Endothelial cell of umbilical vein (primary cell): ENCODE measurements around the gene KCTD14. TPM values are rescaled to one million over a fixed set of nuclear protein-coding genes. Genes with fewer than 3 reads are reported as not detected.

ENCODE experiments used
- BruUV-seq: library from RNA; stranded (reverse); fragments of 400-500 nt; replicated peaks from 2 replicates; lab custom pipeline; 2021; lab: Mats Ljungman, UMichigan
- CTCF ChIA-PET: fragments of 300-600, 350-600 bp; sonication (Branson Sonifier 250); formaldehyde crosslinking; loops from one replicate; lab custom pipeline; 2021; ENCODE audit warnings: antibody characterized with exemption, inconsistent platforms; lab: Charles Lee
- POLR2A ChIA-PET: fragments of 300-600, 350-600 bp; sonication (Branson Sonifier 250); formaldehyde crosslinking; loops from one replicate; lab custom pipeline; 2021; ENCODE audit warnings: antibody characterized with exemption, inconsistent platforms; lab: Charles Lee
- DNase-seq: peaks from one replicate; pipeline ENCODE4 v3.0.0-alpha.2; 2011; ENCODE audit warnings: low read depth, low spot score
- FAIRE-seq: peaks from 2 replicates; lab custom pipeline; 2011; peaks lifted over from hg19 to GRCh38; lab: Jason Lieb, UNC
- H2AFZ ChIP-seq: 2 replicates; pipeline ENCODE4 v1.6.0; 2012; ENCODE audit warnings: low read depth, low read length, control low read depth, inconsistent platforms
- H3K27ac ChIP-seq: 2 replicates; pipeline ENCODE4 v1.5.1; 2011; ENCODE audit warnings: low read depth, mild to moderate bottlenecking, control low read depth, low read length, moderate library complexity; ENCODE audit not compliant: insufficient read depth
- H3K27me3 ChIP-seq, 2 experiments: 2 replicates each; pipeline versions ENCODE4 v1.6.0 to v1.6.1; 2011; ENCODE audit warnings: low read length in 2 of 2, mixed read lengths in 1 of 2; ENCODE audit not compliant: control insufficient read depth in 2 of 2, insufficient read depth in 2 of 2
- H3K36me3 ChIP-seq, 2 experiments: 2 replicates in 1 of 2; 3 replicates in 1 of 2; pipeline ENCODE4 v1.5.1; 2011; ENCODE audit warnings: low read length in 2 of 2, mild to moderate bottlenecking in 1 of 2, moderate library complexity in 1 of 2; ENCODE audit not compliant: control insufficient read depth in 2 of 2, insufficient read depth in 2 of 2; ENCODE audit errors: extremely low read depth in 1 of 2
- H3K4me1 ChIP-seq: 3 replicates; pipeline ENCODE4 v1.5.1; 2011; ENCODE audit warnings: mild to moderate bottlenecking, low read length; ENCODE audit not compliant: control insufficient read depth, insufficient read depth; ENCODE audit errors: extremely low read depth
- H3K4me2 ChIP-seq: 2 replicates; pipeline ENCODE4 v1.6.1; 2011; ENCODE audit warnings: low read length, control low read depth, mixed read lengths; ENCODE audit not compliant: insufficient read depth
- H3K4me3 ChIP-seq, 3 experiments: fragments of 200-600 bp in 1 of 3; sonication (generic), shearing (Covaris generic) in 1 of 3; replicated peaks in 1 of 3; 2 replicates each; pipeline ENCODE4 v1.5.1; 2011 to 2016; ENCODE audit warnings: control low read depth in 3 of 3, low read length in 3 of 3, mild to moderate bottlenecking in 2 of 3, inconsistent platforms in 1 of 3, low read depth in 1 of 3, moderate library complexity in 1 of 3; ENCODE audit not compliant: insufficient read depth in 1 of 3
- H3K79me2 ChIP-seq: 2 replicates; pipeline ENCODE4 v1.6.0; 2012; ENCODE audit warnings: low read length, inconsistent platforms; ENCODE audit not compliant: control insufficient read depth, insufficient read depth
- H3K9ac ChIP-seq: replicated peaks from 2 replicates; pipeline ENCODE3; 2011; ENCODE audit warnings: low read length, control low read depth; ENCODE audit not compliant: insufficient read depth; ENCODE audit errors: extremely low read depth
- H3K9me1 ChIP-seq: replicated peaks from 3 replicates; pipeline ENCODE4 v1.6.0; 2011; ENCODE audit warnings: mild to moderate bottlenecking, low read length; ENCODE audit not compliant: control insufficient read depth, insufficient read depth; ENCODE audit errors: extremely low read depth
- H3K9me3 ChIP-seq: replicated peaks from 2 replicates; pipeline ENCODE4 v1.5.1; 2012; ENCODE audit warnings: low read length, inconsistent platforms; ENCODE audit not compliant: control insufficient read depth, insufficient read depth
- H4K20me1 ChIP-seq: replicated peaks from 2 replicates; pipeline ENCODE3; 2011; ENCODE audit warnings: mild to moderate bottlenecking, low read length; ENCODE audit not compliant: control insufficient read depth, insufficient read depth; ENCODE audit errors: extremely low read depth
- CTCF ChIP-seq, 2 donors: IDR thresholded peaks; 1 replicate in 1 of 2; 2 replicates in 1 of 2; pipeline ENCODE4 v1.5.1; 2011; ENCODE audit warnings: low read length in 2 of 2, mild to moderate bottlenecking in 2 of 2, moderate library complexity in 2 of 2, control low read depth in 1 of 2, inconsistent platforms in 1 of 2, low read depth in 1 of 2; ENCODE audit not compliant: insufficient read depth in 1 of 2; ENCODE audit errors: extremely low read depth in 1 of 2
- EZH2 ChIP-seq: IDR thresholded peaks from 2 replicates; pipeline ENCODE4 v1.6.1; 2012; ENCODE audit warnings: borderline replicate concordance, low read depth, mild to moderate bottlenecking, moderate library complexity, low read length, inconsistent platforms; ENCODE audit not compliant: severe bottlenecking
- FOS ChIP-seq: IDR thresholded peaks from 2 replicates; pipeline ENCODE4 v1.6.1; 2011; ENCODE audit warnings: mild to moderate bottlenecking, low read length, moderate library complexity, borderline replicate concordance; ENCODE audit not compliant: insufficient read depth
- GATA2 ChIP-seq: IDR thresholded peaks from 2 replicates; pipeline ENCODE4 v1.7.0; 2011; ENCODE audit warnings: low read depth, mild to moderate bottlenecking, moderate library complexity, mixed read lengths, low read length; ENCODE audit not compliant: insufficient read length, insufficient read depth
- JUN ChIP-seq: IDR thresholded peaks from 2 replicates; pipeline ENCODE4 v1.6.1; 2011; ENCODE audit warnings: borderline replicate concordance, low read depth; ENCODE audit not compliant: insufficient read length, insufficient read depth
- MYC ChIP-seq: IDR thresholded peaks from one replicate; pipeline ENCODE4 v1.6.1; 2011; ENCODE audit warnings: mild to moderate bottlenecking, low read depth, low read length
- POLR2A ChIP-seq: IDR thresholded peaks from 2 replicates; pipeline ENCODE4 v1.6.1; 2012; ENCODE audit warnings: low read depth, mild to moderate bottlenecking, control low read depth, low read length
- POLR2AphosphoS5 ChIP-seq: IDR thresholded peaks from 2 replicates; pipeline ENCODE4 v1.6.1; 2012; ENCODE audit warnings: low read depth, mild to moderate bottlenecking, control low read depth, low read length, moderate library complexity; ENCODE audit not compliant: insufficient read depth
- dilution Hi-C: fragments of 300-500 bp; cut with MboI; formaldehyde crosslinking; loops from one replicate; pipeline ENCODE4 v1.15.0; 2019; ENCODE audit warnings: low sequenced_read_pairs; ENCODE audit not compliant: extremely low pct_ligation_motif_present
- intact Hi-C: fragments of 100-400 bp; cut with micrococcal nuclease; formaldehyde crosslinking; loops from one replicate; pipeline ENCODE4 v1.10.0; 2022
- polyA plus RNA-seq, 4 experiments: library from polyadenylated mRNA; depleted of rRNA in 3 of 4; stranded (reverse) in 3 of 4; unstranded in 1 of 4; fragments of >200 nt; gene quantifications; 2 replicates each; pipeline versions ENCODE4 v1.2.1 to v1.2.3, GENCODE V29; 2011 to 2012; ENCODE audit warnings: missing spikeins in 1 of 4
- total RNA-seq: library from RNA; stranded (reverse); gene quantifications from 2 replicates; pipeline ENCODE4 v1.2.3, GENCODE V29; 2021
- TF ChIP-seq, protein P1 (sequence below): IDR thresholded peaks from 2 replicates; pipeline ENCODE4 v1.6.1; 2011; ENCODE audit not compliant: insufficient read depth, insufficient read length

The KCTD14 gene
- total and polyA plus RNA-seq, 2 donors (not counting 3 experiments of a cell fraction or from before 2014, with no cell fraction given) = 0.57 to 1.8 TPM

- Histone ChIP-seq H3K79me2 (no peaks in the 10 kb centered on the region), H3K9ac (no peak overlapping the region), H3K36me3 (no peaks in the 10 kb centered on the region), H3K4me1 (peaks cover 13% of the 10 kb centered on the region), H3K9me3 (no peaks in the 10 kb centered on the region), H3K4me3 (no peak overlapping the region), H3K27me3 (no peaks in the 10 kb centered on the region), H3K9me1 (no peaks in the 10 kb centered on the region), H4K20me1 (no peaks in the 10 kb centered on the region), H3K4me2 (no peak overlapping the region), H3K27ac (no peak overlapping the region), H2AFZ (no peak overlapping the region)
- dilution Hi-C loops (no loop called here), intact Hi-C loops (no loop called here)
- DNase-seq (no peak), FAIRE-seq (no peak)
- ChIA-PET CTCF (interaction anchor here (4.3 kb wide), 1 partner anchor 13 kb away, joined by 34 read pairs; no protein-coding TSS in a partner anchor), POLR2A (no interaction called here)
- BruUV-seq = no TSS peak
- TF ChIP-seq POLR2AphosphoS5 = no peak
- no peak for TF ChIP-seq EZH2
- TF ChIP-seq CTCF (IDR thresholded peaks at IDR 0.05; ENCODE audit: extremely low read depth in 1 of 2, insufficient read depth in 1 of 2, low read depth in 1 of 2, low read length in 2 of 2) = no peak
- no peak for TF ChIP-seq MYC
- TF ChIP-seq JUN = no peak
- no peak for TF ChIP-seq GATA2
- TF ChIP-seq, protein P1, sequence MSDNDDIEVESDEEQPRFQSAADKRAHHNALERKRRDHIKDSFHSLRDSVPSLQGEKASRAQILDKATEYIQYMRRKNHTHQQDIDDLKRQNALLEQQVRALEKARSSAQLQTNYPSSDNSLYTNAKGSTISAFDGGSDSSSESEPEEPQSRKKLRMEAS = no peak
- no peak for TF ChIP-seq POLR2A
- TF ChIP-seq FOS = no peak
These were observed 9.0 kb upstream of the KCTD14 start for GRCh38 chr11:78032090-78032489.
